SJSA1 (cell line): Measurements from ENCODE around the gene HYI. TPM values are rescaled to one million over a fixed set of nuclear protein-coding genes. Genes with fewer than 3 reads are reported as not detected.
A peak's percentile ranks its signal among the peaks of the same experiment; 100 is the strongest.
"Not testable (repeated sequence)": the region's sequence is repeated elsewhere in the genome, so short reads cannot be mapped to it uniquely, and the experiment has no call there.

Experiments used
- DNase-seq, 2 experiments: peaks; one replicate each; pipeline ENCODE4 v3.0.0-alpha.2; 2015 to 2020; ENCODE audit warnings: low spot score in 2 of 2, low read depth in 1 of 2
- H3K27ac ChIP-seq: fragments of 250-450 bp; sonication (Bioruptor Pico); 2 replicates; pipeline ENCODE4 v1.5.1; 2020; ENCODE audit warnings: mild to moderate bottlenecking, moderate library complexity
- H3K27me3 ChIP-seq: fragments of 250-450 bp; sonication (Bioruptor Pico); replicated peaks from 2 replicates; pipeline ENCODE4 v1.5.1; 2020; ENCODE audit warnings: mild to moderate bottlenecking, moderate library complexity
- H3K36me3 ChIP-seq: fragments of 250-450 bp; sonication (Bioruptor Pico); 2 replicates; pipeline ENCODE4 v1.5.1; 2020; ENCODE audit warnings: mild to moderate bottlenecking
- H3K4me1 ChIP-seq: fragments of 250-450 bp; sonication (Bioruptor Pico); replicated peaks from 2 replicates; pipeline ENCODE4 v1.6.1; 2021; ENCODE audit warnings: mild to moderate bottlenecking
- H3K4me3 ChIP-seq: fragments of 250-450 bp; sonication (Bioruptor Pico); 2 replicates; pipeline ENCODE4 v1.5.1; 2020; ENCODE audit warnings: mild to moderate bottlenecking
- H3K9me3 ChIP-seq: fragments of 250-450 bp; sonication (Bioruptor Pico); replicated peaks from 2 replicates; pipeline ENCODE4 v1.5.1; 2020; ENCODE audit warnings: mild to moderate bottlenecking
- total RNA-seq: library from RNA; depleted of rRNA; stranded (reverse); fragments of >200 nt; shearing (Covaris generic); gene quantifications from 2 replicates; pipeline ENCODE4 v1.2.3, GENCODE V29; 2014

Gene HYI
- total RNA-seq, 1 experiment from 2014 or later, result 47.2 TPM

DNA sequence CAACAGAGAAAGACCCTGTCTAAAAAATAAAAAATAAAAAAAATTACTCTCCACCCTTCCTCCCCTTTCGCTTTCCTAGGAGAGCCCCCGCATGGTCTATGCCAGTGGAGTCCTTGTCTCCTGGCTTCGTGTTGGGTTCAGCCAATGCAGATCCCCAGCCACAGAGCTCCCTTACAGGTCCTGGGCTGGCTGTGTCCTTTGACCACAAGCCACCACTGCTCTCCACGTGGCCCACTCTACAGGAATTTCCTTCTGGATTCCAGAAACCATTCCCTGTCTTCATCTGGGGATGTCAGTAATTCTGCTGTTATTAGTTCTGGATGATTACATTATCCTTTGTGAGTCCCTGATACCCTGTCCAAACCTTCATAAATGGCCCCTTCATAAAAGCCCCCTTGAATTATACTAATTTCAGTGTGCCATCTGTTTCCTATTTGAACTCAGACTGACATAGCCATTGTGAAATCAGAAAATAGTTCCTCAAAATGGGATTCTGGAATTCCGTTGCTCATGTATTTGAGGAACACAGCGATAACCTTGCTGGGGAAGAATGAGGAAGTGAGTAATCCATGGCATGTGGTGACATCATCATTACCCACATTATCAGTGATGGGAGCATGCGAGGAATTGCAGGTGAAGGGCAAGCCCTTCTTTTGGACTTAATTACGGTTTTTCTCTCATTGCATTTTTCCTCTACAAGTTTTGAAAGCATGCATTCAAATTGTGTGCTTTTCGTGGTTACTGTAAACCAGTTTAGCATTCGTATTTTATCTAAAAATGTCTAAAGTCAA lies 22.1 kb upstream of the HYI start:
- peak; percentile 68 to 79 for DNase-seq
- H3K4me1 ChIP-seq, result peaks cover 53% of the 10 kb centered on the region
- H3K36me3 ChIP-seq, H3K9me3 ChIP-seq, H3K4me3 ChIP-seq, H3K27me3 ChIP-seq: not testable (repeated sequence)
- H3K27ac ChIP-seq, result peak overlapping the region; percentile 100

GRCh38 chr1:43473463-43473862 lies 19.7 kb upstream of the HYI start:
- H3K27me3 ChIP-seq, result no peaks in the 10 kb centered on the region
- peak overlapping the region; percentile 100 for H3K27ac ChIP-seq
- DNase-seq, result peak in 1 of 2 experiments; percentile 41
- no peak overlapping the region for H3K4me3 ChIP-seq
- peaks cover 53% of the 10 kb centered on the region for H3K4me1 ChIP-seq
- H3K9me3 ChIP-seq, result no peaks in the 10 kb centered on the region
- no peaks in the 10 kb centered on the region for H3K36me3 ChIP-seq

GRCh38 chr1:43472463-43473151 lies 18.9 kb upstream of the HYI start:
- H3K36me3 ChIP-seq, H3K27me3 ChIP-seq, H3K4me3 ChIP-seq, H3K9me3 ChIP-seq: not testable (repeated sequence)
- Histone ChIP-seq H3K27ac (peak overlapping the region; percentile 100), H3K4me1 (peaks cover 53% of the 10 kb centered on the region)
- DNase-seq, result peak; percentile 96 to 97

DNA sequence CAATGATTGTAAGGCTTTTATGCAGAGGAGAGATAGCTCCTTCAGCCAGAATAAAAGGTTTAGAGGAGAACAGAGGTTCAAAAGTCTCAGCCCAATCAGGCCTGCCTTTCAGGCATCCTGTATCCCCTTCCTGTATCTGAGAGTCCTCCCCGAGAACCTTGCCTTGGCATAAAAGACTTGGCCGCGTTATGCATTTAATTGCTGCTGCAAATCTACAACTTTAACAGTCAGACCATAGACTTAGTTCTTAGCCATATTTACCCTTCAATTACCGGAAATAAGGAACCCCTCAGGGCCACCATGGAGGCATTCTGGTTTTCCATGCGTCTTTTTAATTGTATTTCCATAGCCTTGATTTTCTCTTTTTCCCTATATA lies 18.3 kb upstream of the HYI start:
- Histone ChIP-seq H3K27me3 (no peaks in the 10 kb centered on the region), H3K9me3 (no peaks in the 10 kb centered on the region), H3K4me1 (peaks cover 53% of the 10 kb centered on the region), H3K4me3 (no peak overlapping the region), H3K27ac (peak overlapping the region; percentile 100), H3K36me3 (no peaks in the 10 kb centered on the region)
- no peak for DNase-seq

- Histone ChIP-seq H3K36me3 (no peaks in the 10 kb centered on the region), H3K27me3 (no peaks in the 10 kb centered on the region), H3K9me3 (no peaks in the 10 kb centered on the region), H3K27ac (no peak overlapping the region), H3K4me3 (no peak overlapping the region), H3K4me1 (peaks cover 56% of the 10 kb centered on the region)
- no peak for DNase-seq
These were observed 16.2 kb upstream of the HYI start for GRCh38 chr1:43469932-43470331.

DNA sequence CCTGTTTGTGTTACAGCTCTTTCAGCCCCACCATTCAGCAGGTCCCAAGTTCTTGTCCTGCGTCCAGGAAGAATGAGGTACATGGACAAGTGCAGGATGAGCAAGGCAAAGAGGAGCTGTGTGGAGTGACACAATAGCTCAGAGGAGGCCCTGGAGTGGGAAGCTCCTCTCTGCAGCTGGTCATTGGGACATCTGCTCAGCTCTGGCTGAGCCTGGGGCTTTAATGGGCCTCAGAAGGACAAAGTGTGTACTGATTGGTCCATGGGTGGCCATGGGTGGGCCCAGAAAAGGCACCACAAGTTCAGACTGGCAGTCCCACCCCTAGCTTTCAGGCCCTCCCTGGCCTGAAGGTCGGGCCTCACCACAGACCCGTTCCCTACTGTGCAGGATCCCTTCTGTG lies 14.7 kb upstream of the HYI start:
- H3K9me3 ChIP-seq, result no peaks in the 10 kb centered on the region
- H3K27me3 ChIP-seq, result no peaks in the 10 kb centered on the region

DNA sequence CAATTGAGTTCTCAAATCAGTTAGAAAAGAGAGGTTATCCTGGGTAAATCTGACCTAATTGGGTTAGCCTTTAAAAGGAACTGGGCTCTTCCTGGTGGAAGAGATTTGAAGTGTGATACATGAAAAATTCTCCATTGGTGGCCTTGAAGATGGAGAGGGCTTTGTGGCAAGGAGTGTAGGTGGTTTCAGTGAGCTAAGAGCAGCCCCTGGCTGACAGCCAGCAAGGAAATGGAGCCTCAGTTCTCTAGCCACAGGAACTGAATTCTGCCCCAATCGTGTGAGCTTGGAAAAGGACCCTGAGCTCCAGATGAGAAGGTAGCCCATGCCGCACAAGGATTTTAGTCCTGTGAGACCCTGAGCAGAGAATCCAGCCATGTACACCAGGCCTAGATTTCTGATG lies 12.7 kb upstream of the HYI start:
- H3K4me3 ChIP-seq, result no peak overlapping the region
- no peaks in the 10 kb centered on the region for H3K9me3 ChIP-seq
- DNase-seq, result peak in 1 of 2 experiments; percentile 36
- H3K4me1 ChIP-seq, result peaks cover 28% of the 10 kb centered on the region
- no peaks in the 10 kb centered on the region for H3K36me3 ChIP-seq
- peak overlapping the region; percentile 8 for H3K27ac ChIP-seq
- no peaks in the 10 kb centered on the region for H3K27me3 ChIP-seq

More for the DNA sequence above, 14.7 kb upstream of the HYI start:
- H3K36me3 ChIP-seq, result no peaks in the 10 kb centered on the region
- no peak for DNase-seq
- peaks cover 47% of the 10 kb centered on the region for H3K4me1 ChIP-seq
- no peak overlapping the region for H3K4me3 ChIP-seq
- no peak overlapping the region for H3K27ac ChIP-seq

DNA sequence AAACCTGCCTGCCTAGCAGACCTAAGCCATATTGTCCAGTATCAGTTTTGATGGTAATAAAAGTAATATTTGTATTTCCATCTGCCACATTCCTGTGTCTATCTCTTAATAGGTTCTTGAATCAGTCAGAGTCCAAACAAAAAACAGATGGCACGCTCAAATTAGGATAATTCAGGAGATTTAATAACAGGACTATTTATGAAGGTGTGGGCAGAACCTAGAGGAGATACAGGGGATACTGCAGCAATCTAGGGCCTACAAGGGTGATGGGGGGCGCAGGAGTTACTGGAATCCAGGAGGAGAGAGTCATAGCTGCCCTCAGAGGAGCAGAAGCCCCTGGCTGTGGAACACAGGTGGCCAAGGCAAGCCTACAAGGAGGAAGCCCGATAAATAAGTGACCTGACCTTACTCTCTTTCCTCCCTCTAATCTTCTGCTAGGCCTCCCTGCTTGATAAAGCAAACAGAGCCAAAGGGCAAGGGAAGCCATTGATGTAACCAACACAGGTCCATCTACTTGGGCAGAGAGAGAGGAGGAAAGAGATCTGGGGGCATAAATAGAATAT lies 11.9 kb upstream of the HYI start:
- Histone ChIP-seq H3K9me3 (no peaks in the 10 kb centered on the region), H3K27me3 (no peaks in the 10 kb centered on the region), H3K27ac (peak overlapping the region; percentile 8; the same call in 1 of the 2 replicates), H3K4me1 (peaks cover 27% of the 10 kb centered on the region), H3K4me3 (no peak overlapping the region), H3K36me3 (no peaks in the 10 kb centered on the region)
- DNase-seq, result no peak

DNA sequence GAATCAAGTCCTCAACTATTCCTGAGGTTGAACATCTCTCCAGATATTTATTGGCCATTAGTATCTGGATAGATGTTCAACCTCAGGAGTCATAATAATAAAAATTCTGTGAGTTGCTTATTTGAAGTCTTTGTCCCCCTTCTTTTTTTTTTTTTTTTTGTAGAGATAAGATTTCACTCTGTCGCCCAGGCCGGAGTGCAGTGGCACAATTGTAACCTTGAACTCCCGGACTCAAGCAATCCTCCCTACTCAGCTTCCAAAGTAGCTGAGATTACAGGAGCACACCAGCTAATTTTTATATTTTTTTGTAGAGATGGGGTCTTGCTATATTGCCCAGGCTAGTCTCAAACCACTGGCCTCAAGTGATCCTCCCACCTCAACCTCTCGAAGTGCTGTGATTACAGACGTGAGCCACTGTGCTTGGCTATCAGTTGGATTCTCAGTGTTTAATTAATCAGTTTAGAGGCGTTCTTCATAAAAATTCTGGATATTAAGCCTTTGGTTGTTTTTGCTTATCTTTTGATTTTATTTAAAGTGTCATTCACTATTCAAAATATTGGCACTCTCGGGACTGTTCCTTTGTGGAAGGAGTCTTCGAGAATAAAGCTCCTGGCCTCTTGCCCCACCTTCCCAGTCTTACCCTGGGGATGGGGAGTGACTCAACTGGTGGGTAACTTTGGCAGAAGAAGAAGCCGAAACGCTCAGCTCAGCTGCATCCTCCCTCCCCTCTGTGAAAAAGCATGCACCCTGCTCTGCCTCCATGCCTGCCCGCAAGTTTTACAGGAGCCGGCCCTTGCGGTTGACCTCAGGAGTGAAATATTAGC lies 11.2 kb upstream of the HYI start:
- no peak overlapping the region for H3K4me3 ChIP-seq
- H3K27me3 ChIP-seq, result no peaks in the 10 kb centered on the region
- no peak overlapping the region for H3K27ac ChIP-seq
- no peaks in the 10 kb centered on the region for H3K36me3 ChIP-seq
- no peaks in the 10 kb centered on the region for H3K9me3 ChIP-seq
- DNase-seq, result no peak
- H3K4me1 ChIP-seq, result peaks cover 27% of the 10 kb centered on the region

DNA sequence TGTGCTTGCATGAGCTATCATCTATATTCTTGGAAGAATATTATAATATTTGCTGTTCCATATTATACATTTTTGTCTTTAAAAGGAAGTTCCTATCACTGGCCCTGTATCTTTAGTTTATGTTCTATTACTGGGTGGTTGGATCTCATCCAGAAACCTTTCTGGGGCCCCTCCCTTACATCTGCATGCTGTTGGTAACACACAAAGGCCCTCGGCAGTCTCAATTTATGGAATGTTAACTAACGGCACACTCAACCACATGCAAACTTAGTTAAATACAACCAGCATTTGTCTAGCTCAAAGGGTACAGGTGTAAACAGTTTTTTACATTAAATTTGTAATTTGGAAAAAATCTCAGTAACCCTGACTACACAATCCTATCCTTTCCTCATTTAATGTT lies 9.7 kb upstream of the HYI start:
- Histone ChIP-seq H3K4me1 (peaks cover 27% of the 10 kb centered on the region), H3K36me3 (no peaks in the 10 kb centered on the region), H3K27ac (no peak overlapping the region), H3K9me3 (no peaks in the 10 kb centered on the region), H3K27me3 (no peaks in the 10 kb centered on the region), H3K4me3 (no peak overlapping the region)
- peak in 1 of 2 experiments; percentile 27 for DNase-seq

- DNase-seq, result no peak
- no peak overlapping the region for H3K27ac ChIP-seq
- H3K4me3 ChIP-seq, result no peak overlapping the region
- no peaks in the 10 kb centered on the region for H3K36me3 ChIP-seq
- no peaks in the 10 kb centered on the region for H3K27me3 ChIP-seq
- no peaks in the 10 kb centered on the region for H3K9me3 ChIP-seq
- H3K4me1 ChIP-seq, result peaks cover 18% of the 10 kb centered on the region
These were observed 7.4 kb upstream of the HYI start for GRCh38 chr1:43460988-43461693.

GRCh38 chr1:43458379-43458778 lies 4.6 kb upstream of the HYI start:
- DNase-seq, H3K36me3 ChIP-seq: not testable (repeated sequence)

DNA sequence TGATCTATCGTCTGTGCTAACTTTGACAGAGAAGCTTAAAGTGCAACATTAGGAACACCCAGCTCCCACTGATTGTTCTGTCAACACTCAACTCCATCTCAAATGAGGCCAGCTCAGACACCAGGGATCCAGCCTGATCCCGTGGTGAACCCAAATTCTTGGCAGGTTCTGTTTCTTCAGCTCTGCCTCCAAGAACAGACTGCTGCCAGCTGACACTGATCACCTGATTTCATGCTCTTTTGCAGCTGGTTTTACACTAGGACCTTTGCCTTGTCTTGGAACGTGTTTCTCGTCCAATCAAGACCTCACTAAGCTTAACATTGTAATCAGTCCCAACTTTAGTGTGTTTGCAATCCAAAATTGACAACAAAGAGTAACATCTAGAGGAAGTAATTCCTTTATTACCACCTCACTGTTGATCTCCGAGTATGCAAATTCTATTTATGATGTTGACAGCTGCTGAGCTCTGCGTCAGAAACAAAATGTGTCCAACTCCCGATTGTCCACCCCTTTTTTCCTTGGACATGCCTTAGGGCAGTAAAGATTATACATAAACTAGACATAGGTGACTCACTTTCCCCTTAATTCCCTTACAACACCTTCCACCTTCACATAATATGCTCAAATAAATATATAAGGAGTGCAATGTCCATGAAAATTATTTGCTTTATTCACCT lies 1.6 kb upstream of the HYI start:
- H3K4me3 ChIP-seq, result no peak overlapping the region
- no peak for DNase-seq
- peaks cover 23% of the 10 kb centered on the region for H3K36me3 ChIP-seq
- H3K9me3 ChIP-seq, result 0 out of 2 replicates have a peak, but pooled peaks cover 3% of the 10 kb centered on the region
- peaks cover 26% of the 10 kb centered on the region for H3K4me1 ChIP-seq
- no peak overlapping the region for H3K27ac ChIP-seq
- H3K27me3 ChIP-seq, result no peaks in the 10 kb centered on the region

More at GRCh38 chr1:43458379-43458778, 4.6 kb upstream of the HYI start:
- H3K27me3 ChIP-seq, H3K27ac ChIP-seq, H3K4me3 ChIP-seq, H3K9me3 ChIP-seq: not testable (repeated sequence)
- peaks cover 16% of the 10 kb centered on the region for H3K4me1 ChIP-seq
